B cell (primary cell): ENCODE data around the gene PCF11. TPM values are rescaled to one million over a fixed set of nuclear protein-coding genes. Genes with fewer than 3 reads are reported as not detected.

Experiments used
- ATAC-seq: fragments of 200-7000 bp; cut with Tn5 transposase; one replicate; pipeline ENCODE4 v1.10.0; 2021; ENCODE audit warnings: low read depth, mild to moderate bottlenecking, moderate number of reproducible peaks, moderate library complexity
- CTCF ChIA-PET: fragments of 350-600 bp; sonication (Branson Sonifier 250); formaldehyde crosslinking; loops from one replicate; lab custom pipeline; 2021; ENCODE audit warnings: antibody characterized with exemption, inconsistent platforms; lab: Charles Lee
- POLR2A ChIA-PET: fragments of 350-600 bp; sonication (Branson Sonifier 250); formaldehyde crosslinking; loops from one replicate; lab custom pipeline; 2021; ENCODE audit warnings: antibody characterized with exemption; lab: Charles Lee
- DNase-seq: peaks from one replicate; pipeline ENCODE4 v3.0.0; 2013
- H2AFZ ChIP-seq: 2 replicates; pipeline ENCODE4 v1.6.1; 2012; ENCODE audit warnings: mild to moderate bottlenecking, low read depth, low read length; ENCODE audit not compliant: insufficient read depth, poor library complexity, severe bottlenecking
- H3K27ac ChIP-seq, 2 donors: 1 replicate in 1 of 2; 2 replicates in 1 of 2; pipeline ENCODE4 v1.5.1; 2012 to 2013; ENCODE audit warnings: low read length in 2 of 2, mild to moderate bottlenecking in 2 of 2, moderate library complexity in 1 of 2
- H3K27me3 ChIP-seq, 4 experiments: fragments of 200-600 bp in 1 of 4; sonication (generic) in 1 of 4; replicated peaks in 1 of 4; 1 replicate in 2 of 4; 2 replicates in 2 of 4; pipeline versions ENCODE4 v1.6.1 to v1.7.0; 2013 to 2016; ENCODE audit warnings: low read length in 3 of 4, mild to moderate bottlenecking in 2 of 4, mixed read lengths in 1 of 4, moderate library complexity in 1 of 4; ENCODE audit not compliant: insufficient read depth in 4 of 4, control insufficient read depth in 3 of 4; ENCODE audit errors: control extremely low read depth in 1 of 4
- H3K36me3 ChIP-seq, 2 experiments: replicated peaks in 1 of 2; 1 replicate in 1 of 2; 2 replicates in 1 of 2; pipeline versions ENCODE4 v1.6.1 to v1.7.1; 2013; ENCODE audit warnings: low read length in 1 of 2; ENCODE audit not compliant: insufficient read depth in 2 of 2, control insufficient read depth in 1 of 2; ENCODE audit errors: control extremely low read depth in 1 of 2, extremely low read depth in 1 of 2
- H3K4me1 ChIP-seq, 2 donors: fragments of 200-600 bp in 1 of 2; sonication (generic) in 1 of 2; 1 replicate in 1 of 2; 2 replicates in 1 of 2; pipeline versions ENCODE4 v1.5.1 to v1.6.1; 2013 to 2017; ENCODE audit warnings: low read length in 2 of 2; ENCODE audit not compliant: control insufficient read depth in 2 of 2, insufficient read depth in 2 of 2
- H3K4me2 ChIP-seq: replicated peaks from 2 replicates; pipeline ENCODE3; 2012; ENCODE audit warnings: mild to moderate bottlenecking, low read depth, low read length; ENCODE audit not compliant: poor library complexity, severe bottlenecking
- H3K4me3 ChIP-seq, 5 experiments: fragments of 200-600 bp in 1 of 5; sonication (generic) in 1 of 5; 1 replicate in 3 of 5; 2 replicates in 2 of 5; pipeline versions ENCODE4 v1.5.1 to v1.7.0; 2011 to 2016; ENCODE audit warnings: low read length in 4 of 5, mild to moderate bottlenecking in 4 of 5, low read depth in 2 of 5, control low read depth in 1 of 5, moderate library complexity in 1 of 5; ENCODE audit not compliant: insufficient read depth in 1 of 5; ENCODE audit errors: control extremely low read depth in 1 of 5, extremely low read depth in 1 of 5
- H3K79me2 ChIP-seq: fragments of 200-600 bp; sonication (generic); one replicate; pipeline ENCODE4 v1.6.0; 2016; ENCODE audit warnings: low read length; ENCODE audit not compliant: control insufficient read depth, insufficient read depth
- H3K9ac ChIP-seq: fragments of 200-600 bp; sonication (generic); 2 replicates; pipeline ENCODE4 v1.6.1; 2017; ENCODE audit warnings: mild to moderate bottlenecking, low read length, moderate library complexity
- H3K9me3 ChIP-seq, 3 donors: one replicate each; pipeline versions ENCODE4 v1.6.1 to v1.7.1; 2013; ENCODE audit warnings: low read length in 2 of 3; ENCODE audit not compliant: control insufficient read depth in 2 of 3, insufficient read depth in 1 of 3; ENCODE audit errors: control extremely low read depth in 1 of 3
- H4K20me1 ChIP-seq: 2 replicates; pipeline ENCODE4 v1.6.0; 2012; ENCODE audit warnings: mild to moderate bottlenecking, low read length; ENCODE audit not compliant: insufficient read depth, control insufficient read depth, poor library complexity, severe bottlenecking
- H3K27ac Mint-ChIP-seq: one replicate; pipeline ENCODE4 v1.8.0; 2021; ENCODE audit warnings: mixed read lengths
- H3K27me3 Mint-ChIP-seq: one replicate; pipeline ENCODE4 v1.8.0; 2021; ENCODE audit warnings: mixed read lengths
- H3K4me1 Mint-ChIP-seq: one replicate; pipeline ENCODE4 v1.8.0; 2021; ENCODE audit warnings: mixed read lengths
- H3K4me3 Mint-ChIP-seq: one replicate; pipeline ENCODE4 v1.8.0; 2021; ENCODE audit warnings: mixed read lengths
- H3K9me3 Mint-ChIP-seq: one replicate; pipeline ENCODE4 v1.8.0; 2022; ENCODE audit warnings: mixed read lengths; ENCODE audit not compliant: insufficient read depth
- CTCF ChIP-seq: fragments of 200-600 bp; IDR thresholded peaks from one replicate; pipeline ENCODE4 v1.8.0; 2022; ENCODE audit warnings: antibody characterized with exemption, mild to moderate bottlenecking
- EZH2 ChIP-seq: IDR thresholded peaks from 2 replicates; pipeline ENCODE4 v1.6.1; 2012; ENCODE audit warnings: borderline replicate concordance, low read depth, mild to moderate bottlenecking, moderate library complexity, low read length; ENCODE audit not compliant: insufficient read depth, poor library complexity, severe bottlenecking
- WGBS: methylation state at CpG from one replicate; pipeline ENCODE4 v1.1.5; 2013; ENCODE audit warnings: missing lambda C conversion rate; ENCODE audit not compliant: insufficient coverage; 5-methylcytosine and 5-hydroxymethylcytosine counted together
- intact Hi-C: fragments of 100-400 bp; cut with micrococcal nuclease; formaldehyde crosslinking; loops from one replicate; pipeline ENCODE4 v1.10.0; 2022
- polyA plus RNA-seq: library from polyadenylated mRNA; depleted of rRNA; stranded (reverse); fragments of >200 nt; gene quantifications from 2 replicates; pipeline ENCODE4 v1.2.3, GENCODE V29; 2012
- total RNA-seq, 2 donors: library from RNA; stranded (reverse); fragments of 120-200 nt in 1 of 2; gene quantifications; 1 replicate in 1 of 2; 2 replicates in 1 of 2; pipeline versions ENCODE4 v1.2.3 to v1.2.4, GENCODE V29; 2013 to 2022

The PCF11 gene
- total and polyA plus RNA-seq, 2 donors (not counting 1 experiment from before 2014, with no cell fraction given), result 123 to 185 TPM

- CTCF ChIA-PET, result interaction anchor here (1.2 to 2.2 kb wide), 3 partner anchors 128 to 326 kb away, joined by 3 to 7 read pairs (median 3); no protein-coding TSS in a partner anchor
- H2AFZ ChIP-seq, result peak within 1 kb of the TSS; percentile 75
- DNase-seq (peak; percentile 95), ATAC-seq (peak; percentile 72)
- Mint-ChIP-seq H3K4me1 (peaks cover 49% of the 10 kb centered on the region), H3K27me3 (no peaks in the 10 kb centered on the region), H3K4me3 (peak within 1 kb of the TSS; percentile 98), H3K27ac (peak within 1 kb of the TSS; percentile 97), H3K9me3 (no peaks in the 10 kb centered on the region)
- H3K36me3 ChIP-seq, result peaks cover 0 to 9% of the 10 kb centered on the region in 2 experiments
- peak within 1 kb of the TSS; percentile 93 to 96 for H3K27ac ChIP-seq
- peak within 1 kb of the TSS; percentile 77 for H3K4me2 ChIP-seq
- H3K79me2 ChIP-seq, result peaks cover 40% of the 10 kb centered on the region
- peak within 1 kb of the TSS; percentile 97 for H3K9ac ChIP-seq
- H4K20me1 ChIP-seq, result no peaks in the 10 kb centered on the region
- WGBS, result under 1% methylated on average over 58 of the region's 67 CpGs
- peak within 1 kb of the TSS; percentile 58 to 99 (median 96) for H3K4me3 ChIP-seq
- POLR2A ChIA-PET, result interaction anchor here (0.6 to 1.8 kb wide), 4 partner anchors 37 to 298 kb away, joined by 3 to 6 read pairs (median 3); partner anchors contain the start of gene PCF11
- TF ChIP-seq CTCF (no peak), EZH2 (no peak)
- H3K4me1 ChIP-seq, result peaks cover 22 to 29% of the 10 kb centered on the region in 2 donors
- intact Hi-C loops, result loop anchor here (1.0 to 10.0 kb wide), 8 partner anchors 37 to 326 kb away; partner anchors contain the start of genes CCDC90B and DDIAS
- no peaks in the 10 kb centered on the region for H3K27me3 ChIP-seq
- no peaks in the 10 kb centered on the region for H3K9me3 ChIP-seq
These were observed 36.7 kb downstream of the PCF11 start, which contains the start of gene ANKRD42 for GRCh38 chr11:83193315-83194280. Gene ANKRD42 (plus strand): TSS chr11:83193712. CDS start chr11:83194671, 959 bp downstream.
